GM12873 (cell line): ENCODE measurements around the gene GPATCH2.

Experiments
- TF ChIP-seq, protein P1 (sequence below): IDR thresholded peaks from 2 replicates; pipeline ENCODE4 v1.5.1; 2012; ENCODE audit warnings: low read depth, mild to moderate bottlenecking, moderate library complexity, low read length, control low read depth; ENCODE audit not compliant: insufficient read depth; ENCODE audit errors: missing control alignments

GPATCH2 gene

DNA sequence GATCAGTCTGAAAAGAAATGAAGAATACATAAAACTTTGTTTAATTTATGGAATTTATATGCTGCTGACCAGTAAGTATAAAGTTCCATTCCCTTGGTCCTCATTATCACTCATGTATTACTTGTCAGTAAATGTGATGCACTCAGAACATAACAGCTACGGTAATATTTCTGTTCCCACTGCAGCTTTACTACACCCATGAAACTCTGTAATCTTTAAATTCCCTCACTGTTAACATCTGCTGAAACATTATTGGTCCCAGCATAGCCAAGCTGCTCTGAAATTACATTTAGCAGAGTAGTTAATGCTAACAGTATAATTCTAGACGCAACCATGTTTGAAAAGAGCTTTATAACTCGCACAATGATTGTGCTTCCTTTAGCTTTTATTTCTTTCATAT is 238.4 kb downstream of the GPATCH2 start:
- TF ChIP-seq, protein P1, sequence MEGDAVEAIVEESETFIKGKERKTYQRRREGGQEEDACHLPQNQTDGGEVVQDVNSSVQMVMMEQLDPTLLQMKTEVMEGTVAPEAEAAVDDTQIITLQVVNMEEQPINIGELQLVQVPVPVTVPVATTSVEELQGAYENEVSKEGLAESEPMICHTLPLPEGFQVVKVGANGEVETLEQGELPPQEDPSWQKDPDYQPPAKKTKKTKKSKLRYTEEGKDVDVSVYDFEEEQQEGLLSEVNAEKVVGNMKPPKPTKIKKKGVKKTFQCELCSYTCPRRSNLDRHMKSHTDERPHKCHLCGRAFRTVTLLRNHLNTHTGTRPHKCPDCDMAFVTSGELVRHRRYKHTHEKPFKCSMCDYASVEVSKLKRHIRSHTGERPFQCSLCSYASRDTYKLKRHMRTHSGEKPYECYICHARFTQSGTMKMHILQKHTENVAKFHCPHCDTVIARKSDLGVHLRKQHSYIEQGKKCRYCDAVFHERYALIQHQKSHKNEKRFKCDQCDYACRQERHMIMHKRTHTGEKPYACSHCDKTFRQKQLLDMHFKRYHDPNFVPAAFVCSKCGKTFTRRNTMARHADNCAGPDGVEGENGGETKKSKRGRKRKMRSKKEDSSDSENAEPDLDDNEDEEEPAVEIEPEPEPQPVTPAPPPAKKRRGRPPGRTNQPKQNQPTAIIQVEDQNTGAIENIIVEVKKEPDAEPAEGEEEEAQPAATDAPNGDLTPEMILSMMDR, result no peak

DNA sequence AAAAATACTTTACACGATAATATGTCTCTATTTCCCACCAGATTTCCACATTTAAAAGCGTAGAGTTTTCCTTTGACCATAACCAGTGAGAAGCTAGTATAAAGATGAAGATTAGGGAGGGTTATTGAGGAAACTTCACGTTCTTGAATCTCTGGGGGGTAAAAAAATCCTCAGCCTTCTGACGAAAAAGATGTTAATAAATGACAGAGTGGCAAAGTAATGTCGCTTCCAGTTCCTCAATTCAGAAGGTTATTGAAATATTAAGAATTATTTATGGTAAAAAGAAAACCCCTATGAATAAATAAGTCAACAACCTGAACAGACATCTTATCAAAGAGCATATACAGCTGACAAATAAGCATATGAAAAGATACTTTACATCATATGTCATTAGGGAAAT is 241.0 kb downstream of the GPATCH2 start:
- TF ChIP-seq, protein P1, result no peak

DNA sequence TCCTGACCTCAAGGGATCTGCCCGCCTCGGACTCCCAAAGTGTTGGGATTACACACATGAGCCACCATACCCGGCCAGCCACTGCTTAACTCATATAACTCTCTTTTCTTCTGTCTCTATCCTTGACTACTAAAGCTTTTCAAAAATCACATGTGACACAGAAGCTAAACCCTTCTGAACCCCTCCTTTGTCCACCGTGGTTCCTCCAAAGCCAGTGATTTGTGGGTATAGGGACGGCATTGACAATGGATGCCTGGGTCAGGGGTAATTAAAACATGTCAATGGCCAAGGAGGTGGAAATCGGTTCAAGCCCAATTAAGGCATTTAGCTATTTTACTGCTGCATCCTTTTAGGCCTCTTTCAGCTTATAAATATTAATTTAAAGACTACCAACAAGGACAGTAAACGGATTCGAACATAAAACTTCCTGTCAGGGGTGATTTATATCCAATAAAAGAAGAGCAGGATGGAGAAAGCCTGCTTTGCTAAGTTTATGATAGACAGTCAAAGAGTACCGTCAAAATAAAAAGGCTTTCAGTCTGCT is 242.3 kb downstream of the GPATCH2 start:
- TF ChIP-seq, protein P1, result no peak

DNA sequence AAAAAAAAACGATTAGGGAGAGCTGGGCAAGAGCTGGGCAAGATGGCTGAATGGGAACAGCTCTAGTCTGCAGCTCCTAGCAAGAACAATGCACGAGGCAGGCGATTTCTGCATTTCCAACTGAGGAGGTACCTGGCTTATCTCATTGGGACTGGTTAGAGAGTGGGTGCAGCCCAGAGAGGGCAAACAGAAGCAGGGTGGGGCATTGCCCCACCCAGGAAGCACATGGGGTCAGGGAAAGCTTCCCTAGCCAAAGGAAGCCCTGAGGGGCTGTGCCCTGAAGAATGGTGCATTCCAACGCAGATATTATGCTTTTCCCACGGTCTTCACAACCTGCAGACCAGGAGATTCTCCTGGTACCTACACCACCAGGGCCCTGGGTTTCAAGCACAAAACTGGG is 251.6 kb downstream of the GPATCH2 start:
- TF ChIP-seq, protein P1, result no peak
